A549 (cell line): ENCODE measurements around the gene MRPL27.

Source experiments
- CEBPB ChIP-seq, 2 experiments: fragments of >200 bp in 1 of 2; sonication (Bioruptor Twin) in 1 of 2; formaldehyde crosslinking in 1 of 2; IDR thresholded peaks; 2 replicates each; pipeline ENCODE4 v1.6.1; 2012 to 2016
- EP300 ChIP-seq, 2 experiments: fragments of >200 bp; sonication (Bioruptor Twin); formaldehyde crosslinking; IDR thresholded peaks; 2 replicates in 1 of 2; 3 replicates in 1 of 2; pipeline ENCODE4 v1.6.1; 2016 to 2017
- HDAC2 ChIP-seq: fragments of 200-600 bp; sonication (generic); IDR thresholded peaks from 2 replicates; pipeline ENCODE4 v1.6.1; 2016
- KDM1A ChIP-seq: fragments of 200-600 bp; sonication (generic); IDR thresholded peaks from 2 replicates; pipeline ENCODE4 v1.6.1; 2016; ENCODE audit warnings: low read depth, mild to moderate bottlenecking
- POLR2A ChIP-seq: IDR thresholded peaks from 2 replicates; pipeline ENCODE4 v1.6.1; 2012; ENCODE audit warnings: mild to moderate bottlenecking, low read length
- RAD21 ChIP-seq, 2 experiments: fragments of >200 bp in 1 of 2; sonication (Bioruptor Twin) in 1 of 2; formaldehyde crosslinking in 1 of 2; IDR thresholded peaks in 1 of 2; conservative IDR thresholded peaks in 1 of 2; 2 replicates in 1 of 2; 3 replicates in 1 of 2; pipeline ENCODE4 v1.6.1; 2012 to 2018; ENCODE audit warnings: inconsistent platforms in 1 of 2
- RNF2 ChIP-seq: fragments of 200-600 bp; sonication (generic); IDR thresholded peaks from 2 replicates; pipeline ENCODE4 v1.6.1; 2016; ENCODE audit warnings: low read depth, mild to moderate bottlenecking, antibody characterized with exemption, moderate library complexity, borderline replicate concordance
- SMC3 ChIP-seq: fragments of >200 bp; sonication (Bioruptor Twin); formaldehyde crosslinking; IDR thresholded peaks from 3 replicates; pipeline ENCODE4 v1.6.1; 2018; ENCODE audit warnings: inconsistent platforms
- TF ChIP-seq, protein P1 (sequence below): fragments of >200 bp; sonication (Bioruptor Twin); formaldehyde crosslinking; IDR thresholded peaks from 3 replicates; pipeline ENCODE4 v1.5.1; 2016
- TF ChIP-seq, protein P2 (sequence below): fragments of 450-650 bp; IDR thresholded peaks from 2 replicates; pipeline ENCODE4 v1.6.1; 2014; ENCODE audit warnings: antibody characterized with exemption
- TF ChIP-seq, protein P3 (sequence below): fragments of 200-600 bp; sonication (generic); IDR thresholded peaks from 2 replicates; pipeline ENCODE4 v1.6.1; 2016; ENCODE audit warnings: antibody characterized with exemption, mild to moderate bottlenecking, moderate library complexity

DNA sequence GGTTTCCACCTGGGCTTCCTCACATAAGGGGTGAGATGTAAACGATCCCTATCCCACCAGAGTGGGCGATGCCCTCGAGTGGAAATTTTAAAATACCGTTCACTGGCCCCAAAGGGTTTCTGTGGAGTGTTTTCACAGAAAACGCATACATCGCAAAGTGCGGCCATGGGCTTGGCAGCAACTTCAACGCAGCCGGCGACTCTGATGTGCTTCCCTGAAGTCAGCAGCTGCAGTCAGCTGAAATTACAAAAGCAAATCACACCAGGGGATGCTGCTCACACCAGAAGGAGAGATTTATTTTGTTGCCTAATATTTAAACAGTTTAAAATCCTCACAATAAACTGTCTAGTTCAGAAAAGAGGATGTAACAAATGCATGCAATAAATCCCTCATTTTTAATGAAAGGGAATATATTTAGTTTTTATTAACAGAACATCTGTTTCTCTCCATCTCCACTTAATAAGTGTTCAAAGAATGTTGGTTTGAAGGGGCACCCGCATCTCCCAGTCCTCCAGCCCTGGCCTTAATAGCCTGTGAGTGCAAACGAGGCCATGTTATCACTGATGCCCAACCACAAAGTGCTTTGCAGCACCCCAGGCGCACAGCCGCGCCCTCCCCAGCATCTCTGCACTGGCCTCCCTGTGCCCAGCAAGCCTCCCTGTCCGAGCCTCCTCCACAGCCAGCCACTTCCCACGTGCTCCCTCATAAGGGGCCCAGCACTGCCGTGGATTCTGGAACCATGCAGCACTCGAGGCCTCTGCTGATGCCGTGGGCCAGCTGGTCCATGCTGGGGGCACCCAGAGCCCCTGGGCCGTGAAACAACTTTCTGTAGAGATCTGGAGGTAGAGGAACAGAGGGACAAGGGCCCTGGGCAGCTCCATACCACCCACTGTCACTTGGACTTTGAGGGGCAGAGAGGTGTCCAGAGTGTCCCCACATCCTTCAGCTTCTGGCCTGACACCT is 44.3 kb downstream of the MRPL27 start:
- TF ChIP-seq, protein P1, sequence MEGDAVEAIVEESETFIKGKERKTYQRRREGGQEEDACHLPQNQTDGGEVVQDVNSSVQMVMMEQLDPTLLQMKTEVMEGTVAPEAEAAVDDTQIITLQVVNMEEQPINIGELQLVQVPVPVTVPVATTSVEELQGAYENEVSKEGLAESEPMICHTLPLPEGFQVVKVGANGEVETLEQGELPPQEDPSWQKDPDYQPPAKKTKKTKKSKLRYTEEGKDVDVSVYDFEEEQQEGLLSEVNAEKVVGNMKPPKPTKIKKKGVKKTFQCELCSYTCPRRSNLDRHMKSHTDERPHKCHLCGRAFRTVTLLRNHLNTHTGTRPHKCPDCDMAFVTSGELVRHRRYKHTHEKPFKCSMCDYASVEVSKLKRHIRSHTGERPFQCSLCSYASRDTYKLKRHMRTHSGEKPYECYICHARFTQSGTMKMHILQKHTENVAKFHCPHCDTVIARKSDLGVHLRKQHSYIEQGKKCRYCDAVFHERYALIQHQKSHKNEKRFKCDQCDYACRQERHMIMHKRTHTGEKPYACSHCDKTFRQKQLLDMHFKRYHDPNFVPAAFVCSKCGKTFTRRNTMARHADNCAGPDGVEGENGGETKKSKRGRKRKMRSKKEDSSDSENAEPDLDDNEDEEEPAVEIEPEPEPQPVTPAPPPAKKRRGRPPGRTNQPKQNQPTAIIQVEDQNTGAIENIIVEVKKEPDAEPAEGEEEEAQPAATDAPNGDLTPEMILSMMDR, result no peak
- TF ChIP-seq POLR2A (no peak), EP300 (IDR thresholded peaks at IDR 0.05) (no peak), CEBPB (IDR thresholded peaks at IDR 0.05) (no peak), SMC3 (no peak), KDM1A (no peak), RAD21 (conservative IDR thresholded peaks at IDR 0.05 in 1 of 2, IDR thresholded peaks at IDR 0.05 in 1 of 2) (no peak), RNF2 (no peak), HDAC2 (no peak)
- TF ChIP-seq, protein P2, sequence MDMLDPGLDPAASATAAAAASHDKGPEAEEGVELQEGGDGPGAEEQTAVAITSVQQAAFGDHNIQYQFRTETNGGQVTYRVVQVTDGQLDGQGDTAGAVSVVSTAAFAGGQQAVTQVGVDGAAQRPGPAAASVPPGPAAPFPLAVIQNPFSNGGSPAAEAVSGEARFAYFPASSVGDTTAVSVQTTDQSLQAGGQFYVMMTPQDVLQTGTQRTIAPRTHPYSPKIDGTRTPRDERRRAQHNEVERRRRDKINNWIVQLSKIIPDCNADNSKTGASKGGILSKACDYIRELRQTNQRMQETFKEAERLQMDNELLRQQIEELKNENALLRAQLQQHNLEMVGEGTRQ, result no peak
- TF ChIP-seq, protein P3, sequence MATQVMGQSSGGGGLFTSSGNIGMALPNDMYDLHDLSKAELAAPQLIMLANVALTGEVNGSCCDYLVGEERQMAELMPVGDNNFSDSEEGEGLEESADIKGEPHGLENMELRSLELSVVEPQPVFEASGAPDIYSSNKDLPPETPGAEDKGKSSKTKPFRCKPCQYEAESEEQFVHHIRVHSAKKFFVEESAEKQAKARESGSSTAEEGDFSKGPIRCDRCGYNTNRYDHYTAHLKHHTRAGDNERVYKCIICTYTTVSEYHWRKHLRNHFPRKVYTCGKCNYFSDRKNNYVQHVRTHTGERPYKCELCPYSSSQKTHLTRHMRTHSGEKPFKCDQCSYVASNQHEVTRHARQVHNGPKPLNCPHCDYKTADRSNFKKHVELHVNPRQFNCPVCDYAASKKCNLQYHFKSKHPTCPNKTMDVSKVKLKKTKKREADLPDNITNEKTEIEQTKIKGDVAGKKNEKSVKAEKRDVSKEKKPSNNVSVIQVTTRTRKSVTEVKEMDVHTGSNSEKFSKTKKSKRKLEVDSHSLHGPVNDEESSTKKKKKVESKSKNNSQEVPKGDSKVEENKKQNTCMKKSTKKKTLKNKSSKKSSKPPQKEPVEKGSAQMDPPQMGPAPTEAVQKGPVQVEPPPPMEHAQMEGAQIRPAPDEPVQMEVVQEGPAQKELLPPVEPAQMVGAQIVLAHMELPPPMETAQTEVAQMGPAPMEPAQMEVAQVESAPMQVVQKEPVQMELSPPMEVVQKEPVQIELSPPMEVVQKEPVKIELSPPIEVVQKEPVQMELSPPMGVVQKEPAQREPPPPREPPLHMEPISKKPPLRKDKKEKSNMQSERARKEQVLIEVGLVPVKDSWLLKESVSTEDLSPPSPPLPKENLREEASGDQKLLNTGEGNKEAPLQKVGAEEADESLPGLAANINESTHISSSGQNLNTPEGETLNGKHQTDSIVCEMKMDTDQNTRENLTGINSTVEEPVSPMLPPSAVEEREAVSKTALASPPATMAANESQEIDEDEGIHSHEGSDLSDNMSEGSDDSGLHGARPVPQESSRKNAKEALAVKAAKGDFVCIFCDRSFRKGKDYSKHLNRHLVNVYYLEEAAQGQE, result no peak
